VCaP (cell line): ENCODE results near the gene BMAL2.

Experiments used
- H3K27ac ChIP-seq: fragments of 450-650 bp; 2 replicates; pipeline ENCODE4 v1.5.1; 2017
- CTCF ChIP-seq: fragments of 450-650 bp; conservative IDR thresholded peaks from 2 replicates; pipeline ENCODE4 v1.5.1; 2017; ENCODE audit warnings: mild to moderate bottlenecking, moderate library complexity

BMAL2 gene

GRCh38 chr12:27304856-27305255 lies 27.8 kb upstream of the BMAL2 start:
- H3K27ac ChIP-seq: no peak overlapping the region
- TF ChIP-seq CTCF: no peak

GRCh38 chr12:27305673-27306456 lies 26.8 kb upstream of the BMAL2 start:
- H3K27ac ChIP-seq: no peak overlapping the region
- peak; percentile 83 for TF ChIP-seq CTCF

GRCh38 chr12:27309293-27309994 lies 23.2 kb upstream of the BMAL2 start:
- TF ChIP-seq CTCF: no peak
- no peak overlapping the region for H3K27ac ChIP-seq

GRCh38 chr12:27309995-27310315 lies 22.7 kb upstream of the BMAL2 start:
- no peak overlapping the region for H3K27ac ChIP-seq
- TF ChIP-seq CTCF: no peak

- H3K27ac ChIP-seq: no peak overlapping the region
- no peak for TF ChIP-seq CTCF
These were observed 15.7 kb upstream of the BMAL2 start for GRCh38 chr12:27316947-27317346.

GRCh38 chr12:27319409-27319808 lies 13.2 kb upstream of the BMAL2 start:
- no peak overlapping the region for H3K27ac ChIP-seq
- no peak for TF ChIP-seq CTCF

GRCh38 chr12:27319848-27320247 lies 12.8 kb upstream of the BMAL2 start:
- no peak for TF ChIP-seq CTCF
- no peak overlapping the region for H3K27ac ChIP-seq
